ENCODE measurements around the gene CPSF7.

GRCh38 chr11:61390161-61390560 lies 39.6 kb downstream of the CPSF7 start:
- TF ChIP-seq CTCF (IDR thresholded peaks at IDR 0.05; ENCODE audit: insufficient read depth, low read depth, low read length), result no peak
- TF ChIP-seq EZH2 (IDR thresholded peaks at IDR 0.05; ENCODE audit: insufficient read depth, low read length), result no peak

Data from astrocyte (in vitro differentiated cells and primary cell).